K562 (cell line): ENCODE data around the gene DAZAP1. TPM values are rescaled to one million over a fixed set of nuclear protein-coding genes. Genes with fewer than 3 reads are reported as not detected.
A peak's percentile ranks its signal among the peaks of the same experiment; 100 is the strongest.

Source experiments
- ATAC-seq: fragments of 200-7000 bp; cut with Tn5 transposase; 3 replicates; pipeline ENCODE4 v1.9.1; 2020; ENCODE audit warnings: moderate library complexity
- BruUV-seq: library from RNA; stranded (reverse); fragments of 400-500 nt; replicated peaks from 2 replicates; lab custom pipeline; 2021; lab: Mats Ljungman, UMichigan
- CTCF ChIA-PET: fragments of 300-600 bp; formaldehyde crosslinking; extraction: SDS; loops from one replicate; lab custom pipeline; 2021; ENCODE audit warnings: low intra/inter-chr PET ratio; lab: Yijun Ruan, JAX
- POLR2A ChIA-PET: fragments of 300-600, 350-650 bp; sonication (Branson Sonifier 250); formaldehyde crosslinking; extraction: SDS; loops from one replicate; lab custom pipeline; 2021; ENCODE audit warnings: antibody characterized with exemption, inconsistent platforms; lab: Yijun Ruan, JAX
- DNase-seq, 4 experiments: peaks; one replicate each; pipeline versions ENCODE4 v3.0.0 to v3.0.0-alpha.2; 2011 to 2018; ENCODE audit warnings: low spot score in 3 of 4, mixed read lengths in 3 of 4; ENCODE audit errors: extremely low read depth in 1 of 4
- FAIRE-seq: peaks from 2 replicates; lab custom pipeline; 2011; peaks lifted over from hg19 to GRCh38; lab: Jason Lieb, UNC
- H2AFZ ChIP-seq: 2 replicates; pipeline ENCODE4 v1.6.0; 2011; ENCODE audit warnings: low read depth, low read length, control low read depth, inconsistent platforms
- H3K27ac ChIP-seq: fragments of 200-600 bp; 3 replicates; pipeline ENCODE4 v1.8.0; 2011; ENCODE audit warnings: low read depth, mild to moderate bottlenecking, control low read depth, inconsistent platforms, low read length, moderate library complexity, mixed read lengths; ENCODE audit errors: extremely low read depth
- H3K27me3 ChIP-seq, 2 experiments: fragments of 300-600 bp in 1 of 2; 2 replicates in 1 of 2; 3 replicates in 1 of 2; pipeline versions ENCODE4 v1.6.0 to v1.8.0; 2011; ENCODE audit warnings: inconsistent platforms in 2 of 2, low read length in 2 of 2, mild to moderate bottlenecking in 1 of 2, mixed read lengths in 1 of 2, moderate library complexity in 1 of 2; ENCODE audit not compliant: control insufficient read depth in 2 of 2, insufficient read depth in 2 of 2
- H3K36me3 ChIP-seq: fragments of 300-600 bp; 3 replicates; pipeline ENCODE4 v1.8.0; 2011; ENCODE audit warnings: mild to moderate bottlenecking, low read length, inconsistent platforms; ENCODE audit not compliant: control insufficient read depth, insufficient read depth
- H3K4me1 ChIP-seq, 2 experiments: fragments of 200-600 bp in 1 of 2; replicated peaks in 1 of 2; 2 replicates in 1 of 2; 3 replicates in 1 of 2; pipeline versions ENCODE4 v1.5.1 to v1.8.0; 2011; ENCODE audit warnings: inconsistent platforms in 2 of 2, low read length in 2 of 2, mild to moderate bottlenecking in 1 of 2, mixed read lengths in 1 of 2, moderate library complexity in 1 of 2; ENCODE audit not compliant: control insufficient read depth in 2 of 2, insufficient read depth in 2 of 2
- H3K4me2 ChIP-seq: 2 replicates; pipeline ENCODE4 v1.6.1; 2011; ENCODE audit warnings: low read length, control low read depth, inconsistent platforms, mixed read lengths; ENCODE audit not compliant: insufficient read depth
- H3K4me3 ChIP-seq: fragments of 200-600 bp; sonication (generic), shearing (Covaris generic); 2 replicates; pipeline ENCODE4 v1.5.1; 2016; ENCODE audit warnings: control low read depth, inconsistent platforms
- H3K79me2 ChIP-seq: fragments of 200-600 bp; 3 replicates; pipeline ENCODE4 v1.8.0; 2011; ENCODE audit warnings: low read length, inconsistent platforms; ENCODE audit not compliant: control insufficient read depth, insufficient read depth
- H3K9ac ChIP-seq, 2 experiments: 2 replicates each; pipeline versions ENCODE4 v1.6.0 to v1.6.1; 2011; ENCODE audit warnings: low read depth in 2 of 2, low read length in 2 of 2, control low read depth in 1 of 2, inconsistent platforms in 1 of 2, mild to moderate bottlenecking in 1 of 2, mixed read lengths in 1 of 2; ENCODE audit not compliant: insufficient read depth in 1 of 2
- H3K9me1 ChIP-seq: one replicate; pipeline ENCODE4 v1.6.0; 2011; ENCODE audit warnings: inconsistent platforms, mild to moderate bottlenecking, low read length, moderate library complexity; ENCODE audit not compliant: control insufficient read depth, insufficient read depth
- H3K9me3 ChIP-seq: replicated peaks from 2 replicates; pipeline ENCODE4 v1.5.1; 2011; ENCODE audit warnings: low read depth, low read length, inconsistent platforms; ENCODE audit not compliant: control insufficient read depth, insufficient read depth
- H4K20me1 ChIP-seq: replicated peaks from 2 replicates; pipeline ENCODE4 v1.6.1; 2011; ENCODE audit warnings: low read length, inconsistent platforms, mixed read lengths; ENCODE audit not compliant: control insufficient read depth, insufficient read depth
- CEBPG ChIP-seq, 3 experiments: fragments of 200-800 bp in 1 of 3; sonication (Bioruptor generic) in 1 of 3; sonication (generic) in 1 of 3; formaldehyde crosslinking in 1 of 3; IDR thresholded peaks in 2 of 3; conservative IDR thresholded peaks in 1 of 3; 2 replicates each; pipeline versions ENCODE4 v1.6.1 to v1.8.0; 2016 to 2022; ENCODE audit warnings: missing compliant biosample characterization in 2 of 3, missing genetic modification characterization in 2 of 3, mild to moderate bottlenecking in 1 of 3, missing genetic modification reagents in 1 of 3
- CHD2 ChIP-seq: IDR thresholded peaks from 2 replicates; pipeline ENCODE4 v1.6.1; 2011; ENCODE audit warnings: low read depth, low read length
- CREB5 ChIP-seq: fragments of 250-450 bp; sonication (Bioruptor Pico); IDR thresholded peaks from 2 replicates; pipeline ENCODE4 v1.5.0; 2020; ENCODE audit warnings: mild to moderate bottlenecking
- FOSL1 ChIP-seq: fragments of 200-800 bp; sonication (Bioruptor generic); conservative IDR thresholded peaks from 2 replicates; pipeline ENCODE4 v1.6.1; 2016; ENCODE audit warnings: missing genetic modification characterization, missing compliant biosample characterization
- GTF2F1 ChIP-seq: IDR thresholded peaks from 2 replicates; pipeline ENCODE4 v1.6.1; 2011; ENCODE audit warnings: low read depth, low read length, improper control_type of control experiment
- IFI16 ChIP-seq: fragments of 250-450 bp; sonication (Bioruptor Pico); IDR thresholded peaks from 2 replicates; pipeline ENCODE4 v2.1.2; 2022; ENCODE audit warnings: mild to moderate bottlenecking, inconsistent platforms
- JUND ChIP-seq, 2 experiments: IDR thresholded peaks; 2 replicates in 1 of 2; 3 replicates in 1 of 2; pipeline ENCODE4 v1.6.1; 2011; ENCODE audit warnings: borderline replicate concordance in 2 of 2, low read depth in 2 of 2, low read length in 2 of 2, improper control_type of control experiment in 1 of 2, missing biosample characterization in 1 of 2, missing genetic modification characterization in 1 of 2, missing genetic modification reagents in 1 of 2
- KDM5B ChIP-seq: fragments of 200-600 bp; sonication (generic); IDR thresholded peaks from 2 replicates; pipeline ENCODE4 v1.6.1; 2012; ENCODE audit warnings: low read depth, mild to moderate bottlenecking, moderate library complexity, low read length, control low read depth, inconsistent platforms; ENCODE audit not compliant: insufficient replicate concordance
- NFIX ChIP-seq: fragments of 250-450 bp; sonication (Bioruptor Pico); IDR thresholded peaks from 2 replicates; pipeline ENCODE4 v1.4.0; 2020; ENCODE audit warnings: low read depth, mild to moderate bottlenecking, moderate library complexity
- NR2C1 ChIP-seq, 2 experiments: fragments of 450-650 bp; IDR thresholded peaks; 2 replicates each; pipeline ENCODE4 v1.6.1; 2017; ENCODE audit warnings: mild to moderate bottlenecking in 2 of 2, antibody characterized with exemption in 1 of 2, inconsistent platforms in 1 of 2, missing compliant biosample characterization in 1 of 2, missing genetic modification characterization in 1 of 2
- PRPF4 ChIP-seq: fragments of 200-400 bp; formaldehyde crosslinking; IDR thresholded peaks from one replicate; pipeline ENCODE4 v1.6.1; 2017; ENCODE audit warnings: low read length, low read depth, mild to moderate bottlenecking; ENCODE audit not compliant: insufficient read depth, poor library complexity, severe bottlenecking
- SP1 ChIP-seq: sonication (generic); formaldehyde crosslinking; IDR thresholded peaks from 2 replicates; pipeline ENCODE4 v1.8.1; 2022; ENCODE audit warnings: mild to moderate bottlenecking, missing genetic modification reagents
- ZBTB1 ChIP-seq: sonication (generic); formaldehyde crosslinking; IDR thresholded peaks from 2 replicates; pipeline ENCODE4 v1.8.1; 2023; ENCODE audit warnings: missing genetic modification reagents, low read depth, mild to moderate bottlenecking, borderline replicate concordance
- ZEB2 ChIP-seq: fragments of 450-650 bp; IDR thresholded peaks from 2 replicates; pipeline ENCODE4 v1.6.1; 2016
- ZNF23 ChIP-seq: fragments of 250-450 bp; sonication (Bioruptor Pico); IDR thresholded peaks from 2 replicates; pipeline ENCODE4 v1.4.0; 2020; ENCODE audit warnings: mild to moderate bottlenecking
- ZNF280A ChIP-seq: fragments of 450-650 bp; IDR thresholded peaks from 2 replicates; pipeline ENCODE4 v1.6.1; 2018; ENCODE audit warnings: mild to moderate bottlenecking, low read depth; ENCODE audit not compliant: partially characterized antibody
- ZNF589 ChIP-seq: fragments of 200-800 bp; sonication (Bioruptor generic); IDR thresholded peaks from 2 replicates; pipeline ENCODE4 v1.6.1; 2016; ENCODE audit warnings: low read depth, missing genetic modification characterization, missing compliant biosample characterization
- WGBS: fragments of 100-300 bp; shearing (Covaris generic); methylation state at CpG from one replicate; pipeline ENCODE4 v1.1.6; 2016; ENCODE audit warnings: low coverage, mixed read lengths; ENCODE audit not compliant: insufficient coverage; ENCODE audit errors: missing lambda C conversion rate; 5-methylcytosine and 5-hydroxymethylcytosine counted together
- in situ Hi-C: fragments of 300-500 bp; cut with MboI; formaldehyde crosslinking; loops from 4 replicates; pipeline ENCODE4 v1.15.0; 2018; ENCODE audit warnings: inconsistent platforms, mixed read lengths
- intact Hi-C: fragments of 100-400 bp; cut with micrococcal nuclease; formaldehyde crosslinking; loops from 2 replicates; pipeline ENCODE4 v1.14.2; 2022
- polyA plus RNA-seq, 8 experiments: library from polyadenylated mRNA; depleted of rRNA in 4 of 8; stranded (reverse) in 5 of 8; unstranded in 3 of 8; fragments of >200 nt; fragmentation: Nextera tagmentation in 2 of 8; fragmentation: Illumina TruSeq in 1 of 8; extraction: Ambion mirVana in 2 of 8; extraction: Trizol in 1 of 8; gene quantifications; 2 replicates each; pipeline versions ENCODE4 v1.2.1 to v1.2.3, GENCODE V29; 2011 to 2014; ENCODE audit warnings: inconsistent platforms in 1 of 8, missing spikeins in 1 of 8
- total RNA-seq, 7 experiments: library from RNA; depleted of rRNA in 6 of 7; stranded (reverse); fragments of >200 nt in 6 of 7; fragmentation: Illumina TruSeq in 2 of 7; extraction: Trizol in 2 of 7; gene quantifications; 2 replicates each; pipeline versions ENCODE4 v1.2.1 to v1.2.3, GENCODE V29; 2011 to 2021; ENCODE audit warnings: low replicate concordance in 1 of 7

The DAZAP1 gene
- total and polyA plus RNA-seq, 9 of the 15 experiments (the other 6 are each of a cell fraction or from before 2014, with no cell fraction given) = 10.8 to 289 (median 142) TPM

- DNase-seq (no peak), ATAC-seq (no peak), FAIRE-seq (no peak)
- no peak overlapping the region for H3K27ac ChIP-seq
- H3K4me1 ChIP-seq = peaks cover 7 to 43% of the 10 kb centered on the region in 2 experiments; a peak in 4 of 5 replicates
- H3K4me2 ChIP-seq = no peak overlapping the region
- WGBS = 91% methylated on average over 26 of the region's 30 CpGs
- H3K4me3 ChIP-seq = no peak overlapping the region
- no peaks in the 10 kb centered on the region for H3K9me1 ChIP-seq
- H3K79me2 ChIP-seq = no peaks in the 10 kb centered on the region
- intact Hi-C loops = no loop called here
- no peaks in the 10 kb centered on the region for H3K9me3 ChIP-seq
- POLR2A ChIA-PET = no interaction called here
- no peaks in the 10 kb centered on the region for H3K27me3 ChIP-seq
- H3K9ac ChIP-seq = 0 out of 4 replicates have a peak overlapping the region, but pooled peaks of 1 of the 2 experiments have one; percentile 15
- CTCF ChIA-PET = no interaction called here
- H3K36me3 ChIP-seq = peaks cover 98% of the 10 kb centered on the region
- H4K20me1 ChIP-seq = peaks cover 4% of the 10 kb centered on the region; the same call in 1 of the 2 replicates
- BruUV-seq = no TSS peak
- H2AFZ ChIP-seq = no peak overlapping the region
- in situ Hi-C loops = no loop called here
- TF ChIP-seq ZNF589 (CRISPR knock-in tag) = 0 out of 2 replicates have a peak, but pooled peaks have one; percentile 24
- TF ChIP-seq IFI16 = no peak
- no peak for TF ChIP-seq CHD2
- no peak for TF ChIP-seq ZBTB1
- TF ChIP-seq CEBPG (CRISPR knock-in tag; IDR thresholded peaks at IDR 0.05) = peak; percentile 59
- TF ChIP-seq CEBPG (tag; conservative IDR thresholded peaks at IDR 0.05 in 1 of 2, IDR thresholded peaks at IDR 0.05 in 1 of 2) = peak in 1 of 2 experiments; percentile 53; a peak in 1 of 4 replicates
- TF ChIP-seq SP1 (CRISPR knock-in tag) = no peak
- no peak for TF ChIP-seq CREB5
- TF ChIP-seq ZEB2 = no peak
- no peak for TF ChIP-seq NR2C1 (IDR thresholded peaks at IDR 0.05)
- no peak for TF ChIP-seq NR2C1 (tag; IDR thresholded peaks at IDR 0.05)
- TF ChIP-seq ZNF280A = no peak
- no peak for TF ChIP-seq GTF2F1
- TF ChIP-seq JUND (IDR thresholded peaks at IDR 0.05; ENCODE audit: borderline replicate concordance, low read depth, low read length) = peak; percentile 59; the same call in 1 of the 2 replicates
- peak; percentile 19; the same call in 1 of the 3 replicates for TF ChIP-seq JUND (tag; IDR thresholded peaks at IDR 0.05; ENCODE audit: borderline replicate concordance, low read depth, low read length)
- TF ChIP-seq PRPF4 = no peak
- TF ChIP-seq FOSL1 (tag) = peak; percentile 58; the same call in 1 of the 2 replicates
- TF ChIP-seq KDM5B = peak; percentile 6
- peak; percentile 78 for TF ChIP-seq NFIX (CRISPR knock-in tag)
- no peak for TF ChIP-seq ZNF23 (CRISPR knock-in tag)
Measured at GRCh38 chr19:1361601-1362386, 45.6 kb upstream of the DAZAP1 start.
